OCI-LY3 (cell line): ENCODE data around the gene TECPR1.

Source experiments
- H2AFZ ChIP-seq: fragments of 200-600, 300-600 bp; shearing (Covaris generic); 2 replicates; pipeline ENCODE4 v1.6.0; 2014; ENCODE audit warnings: antibody characterized with exemption, low read depth, low read length
- H3K27ac ChIP-seq: fragments of 200-600, 300-600 bp; sonication (generic); 2 replicates; pipeline ENCODE4 v1.5.1; 2014; ENCODE audit warnings: mild to moderate bottlenecking, low read length, moderate library complexity, mixed read lengths
- H3K27me3 ChIP-seq: fragments of 200-600, 300-600 bp; sonication (generic); 2 replicates; pipeline ENCODE4 v1.6.1; 2014; ENCODE audit warnings: low read depth, low read length, mixed read lengths
- H3K36me3 ChIP-seq: fragments of 200-600, 300-600 bp; sonication (generic); replicated peaks from 2 replicates; pipeline ENCODE3; 2014; ENCODE audit warnings: low read depth, low read length, mixed read lengths
- H3K4me1 ChIP-seq: fragments of 300-600, 200-600 bp; sonication (generic); 2 replicates; pipeline ENCODE4 v1.6.1; 2014; ENCODE audit warnings: low read length, mixed read lengths
- H3K4me2 ChIP-seq: fragments of 200-600, 300-600 bp; sonication (generic); 2 replicates; pipeline ENCODE4 v1.6.1; 2014; ENCODE audit warnings: low read length, mixed read lengths
- H3K4me3 ChIP-seq: fragments of 300-600, 200-600 bp; sonication (generic); 2 replicates; pipeline ENCODE4 v1.5.1; 2014; ENCODE audit warnings: antibody characterized with exemption, mild to moderate bottlenecking, low read length, moderate library complexity
- H3K79me2 ChIP-seq: fragments of 300-600, 200-600 bp; shearing (Covaris generic); 2 replicates; pipeline ENCODE4 v1.6.1; 2014; ENCODE audit warnings: mild to moderate bottlenecking, low read length, mixed read lengths
- H3K9ac ChIP-seq: fragments of 300-600, 200-600 bp; shearing (Covaris generic); 2 replicates; pipeline ENCODE4 v1.6.0; 2014; ENCODE audit warnings: mild to moderate bottlenecking, low read length, moderate library complexity
- H3K9me3 ChIP-seq: fragments of 200-600, 300-600 bp; shearing (Covaris generic); 2 replicates; pipeline ENCODE4 v1.6.1; 2014; ENCODE audit warnings: low read length, mixed read lengths; ENCODE audit not compliant: insufficient read depth
- H4K20me1 ChIP-seq: fragments of 200-600, 300-600 bp; sonication (generic); 2 replicates; pipeline ENCODE4 v1.6.1; 2016; ENCODE audit warnings: low read length, mixed read lengths; ENCODE audit not compliant: insufficient read depth
- CTCF ChIP-seq: fragments of 200-600, 300-600 bp; sonication (generic); IDR thresholded peaks from 2 replicates; pipeline ENCODE4 v1.5.1; 2014; ENCODE audit warnings: antibody characterized with exemption, low read length, low read depth
- EZH2phosphoT487 ChIP-seq: fragments of 200-600 bp; shearing (Covaris generic); IDR thresholded peaks from 2 replicates; pipeline ENCODE4 v1.6.1; 2018; ENCODE audit warnings: antibody characterized with exemption, mixed run types, low read depth

Gene TECPR1

DNA sequence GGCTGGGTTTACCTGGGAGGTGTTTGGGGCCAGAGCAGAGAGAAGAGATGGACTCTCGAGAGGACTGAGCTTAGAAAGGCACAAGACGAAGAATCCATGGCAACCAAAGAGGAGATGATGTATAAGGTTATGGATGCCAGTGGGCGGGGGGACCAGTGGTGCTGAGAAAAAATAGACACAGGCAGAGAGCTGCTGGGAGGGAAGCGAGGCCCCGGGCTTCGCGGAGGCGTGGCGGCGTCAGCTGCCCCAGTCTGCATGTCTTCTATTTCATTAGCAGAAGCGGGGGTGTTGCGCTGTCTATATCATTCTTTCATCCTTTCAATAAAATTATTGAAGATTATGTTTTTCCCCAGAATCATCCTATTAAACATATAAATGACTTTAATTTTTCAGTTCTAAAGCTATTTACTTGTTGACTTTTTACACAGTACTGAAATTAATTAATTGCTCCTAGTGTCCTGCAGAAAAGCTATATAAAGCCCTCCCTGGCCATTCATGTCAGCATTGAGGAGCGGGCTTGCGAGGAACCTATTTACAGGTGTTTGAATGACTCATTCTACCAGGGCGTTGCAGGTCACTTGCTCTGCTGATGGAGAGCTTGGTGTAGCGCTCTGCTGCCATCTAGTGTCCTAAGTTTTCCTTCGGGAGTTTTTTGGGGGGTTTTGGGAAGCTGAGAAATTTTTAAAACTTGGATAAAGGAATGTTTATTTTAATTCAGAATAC is 83.7 kb downstream of the TECPR1 start:
- Histone ChIP-seq H3K9ac (no peak overlapping the region), H3K36me3 (no peaks in the 10 kb centered on the region), H3K4me1 (no peaks in the 10 kb centered on the region), H3K4me2 (no peak overlapping the region), H3K27ac (no peak overlapping the region), H4K20me1 (peaks cover 35% of the 10 kb centered on the region), H2AFZ (no peak overlapping the region), H3K79me2 (no peaks in the 10 kb centered on the region), H3K27me3 (no peaks in the 10 kb centered on the region), H3K4me3 (no peak overlapping the region), H3K9me3 (no peaks in the 10 kb centered on the region)
- no peak for TF ChIP-seq EZH2phosphoT487
- TF ChIP-seq CTCF = peak; percentile 65

DNA sequence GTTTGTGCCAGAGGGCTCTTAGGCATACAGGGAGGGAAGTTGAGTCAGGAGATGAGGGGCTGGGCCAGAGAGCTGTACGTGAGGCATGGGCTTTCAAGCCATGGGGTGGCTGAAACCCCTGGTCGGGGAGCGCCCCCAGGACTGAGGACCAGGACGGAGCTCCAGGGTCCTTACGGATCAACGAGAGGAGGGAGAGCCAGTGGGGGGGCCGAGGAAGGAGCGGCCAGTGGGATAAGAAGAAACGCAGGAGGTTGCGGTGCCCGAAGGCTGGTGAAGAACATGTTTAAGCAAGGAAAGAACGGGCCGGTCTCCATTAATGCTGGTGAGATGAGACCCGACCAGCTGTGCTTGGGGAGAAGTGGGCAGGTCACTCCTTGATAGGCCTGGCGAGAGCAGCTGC is 84.4 kb downstream of the TECPR1 start:
- Histone ChIP-seq H3K36me3 (no peaks in the 10 kb centered on the region), H3K9ac (no peak overlapping the region), H3K27ac (no peak overlapping the region), H3K27me3 (no peaks in the 10 kb centered on the region), H4K20me1 (peaks cover 41% of the 10 kb centered on the region), H2AFZ (no peak overlapping the region), H3K4me2 (no peak overlapping the region), H3K79me2 (no peaks in the 10 kb centered on the region), H3K9me3 (no peaks in the 10 kb centered on the region), H3K4me1 (peaks cover 5% of the 10 kb centered on the region), H3K4me3 (no peak overlapping the region)
- no peak for TF ChIP-seq CTCF
- no peak for TF ChIP-seq EZH2phosphoT487

DNA sequence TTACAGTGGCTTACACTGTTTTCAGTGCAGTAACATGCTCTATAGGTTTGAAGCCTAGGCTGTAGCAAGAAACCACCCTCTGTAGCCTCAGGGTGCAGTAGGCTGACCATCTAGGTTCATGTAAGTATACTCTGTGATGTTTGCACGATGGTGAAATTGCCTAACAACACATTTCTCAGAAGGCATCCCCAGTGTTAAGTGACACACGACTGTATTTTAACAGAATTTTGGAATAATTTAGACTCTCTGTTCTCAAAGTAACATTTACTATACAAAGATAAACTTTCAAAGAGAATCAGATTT is 85.4 kb downstream of the TECPR1 start:
- peaks cover 10% of the 10 kb centered on the region for H3K4me1 ChIP-seq
- H4K20me1 ChIP-seq = peaks cover 47% of the 10 kb centered on the region
- no peaks in the 10 kb centered on the region for H3K9me3 ChIP-seq
- TF ChIP-seq CTCF = no peak
- TF ChIP-seq EZH2phosphoT487 = no peak
- H2AFZ ChIP-seq = no peak overlapping the region
- no peak overlapping the region for H3K4me3 ChIP-seq
- no peaks in the 10 kb centered on the region for H3K79me2 ChIP-seq
- no peak overlapping the region for H3K27ac ChIP-seq
- no peak overlapping the region for H3K9ac ChIP-seq
- H3K4me2 ChIP-seq = no peak overlapping the region
- H3K27me3 ChIP-seq = no peaks in the 10 kb centered on the region
- no peaks in the 10 kb centered on the region for H3K36me3 ChIP-seq

DNA sequence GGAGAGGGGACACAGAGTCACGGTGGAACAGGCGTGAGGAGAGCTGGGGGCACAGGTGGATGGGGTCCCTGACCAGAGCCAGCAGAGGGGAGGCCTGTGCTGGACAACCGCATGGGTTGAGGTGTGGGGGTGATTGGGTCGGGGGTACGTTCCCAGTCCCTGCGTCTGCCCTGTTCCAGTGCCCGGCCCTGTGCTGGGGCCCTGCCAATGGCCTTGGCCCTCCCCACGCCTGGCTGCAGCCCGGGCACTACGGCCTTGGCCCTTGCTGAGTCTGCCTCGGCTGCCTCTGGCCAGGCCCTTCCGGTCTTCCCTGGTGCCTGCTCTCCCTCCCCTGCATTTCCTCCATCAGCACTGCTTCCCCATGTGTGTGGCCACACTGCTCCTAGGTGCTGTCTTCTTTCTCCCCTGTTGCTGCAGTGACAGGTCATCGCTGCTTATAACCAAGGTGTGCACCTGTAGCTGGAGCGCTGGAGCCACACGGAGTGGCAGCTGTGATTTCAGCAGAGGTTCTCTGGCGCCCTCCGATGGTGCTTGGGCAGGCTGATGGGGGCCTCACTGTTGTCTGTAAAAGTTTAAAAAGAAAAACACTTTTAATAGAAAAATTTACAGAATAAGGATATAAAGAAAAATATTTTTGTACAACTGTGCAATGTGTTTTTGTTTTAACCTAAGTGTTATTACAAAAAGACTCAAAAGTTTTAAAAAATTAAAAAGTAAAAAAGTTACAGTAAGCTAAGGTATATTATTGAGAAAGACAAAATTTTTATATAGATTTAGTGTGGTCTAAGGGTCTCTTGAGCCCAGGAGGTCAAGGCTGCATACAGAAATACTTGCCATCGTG is 86.0 kb downstream of the TECPR1 start:
- Histone ChIP-seq H2AFZ (no peak overlapping the region), H3K9me3 (no peaks in the 10 kb centered on the region), H3K27me3 (no peaks in the 10 kb centered on the region), H3K27ac (no peak overlapping the region), H3K36me3 (no peaks in the 10 kb centered on the region), H3K4me2 (no peak overlapping the region), H3K79me2 (no peaks in the 10 kb centered on the region), H4K20me1 (peaks cover 47% of the 10 kb centered on the region), H3K4me3 (no peak overlapping the region), H3K4me1 (peaks cover 10% of the 10 kb centered on the region), H3K9ac (no peak overlapping the region)
- TF ChIP-seq EZH2phosphoT487 = no peak
- peak; percentile 71 for TF ChIP-seq CTCF
